K562 treated with DMSO at 1 percent for 24 hours (cell line): ENCODE results near the gene GLRA1. TPM values are rescaled to one million over a fixed set of nuclear protein-coding genes. Genes with fewer than 3 reads are reported as not detected.

Source experiments
- total RNA-seq: library from RNA; unstranded; fragments of 300-600 nt; gene quantifications from 2 replicates; pipeline ENCODE4 v1.2.3, GENCODE V29; 2022; ENCODE audit warnings: low read depth; ENCODE audit not compliant: insufficient read depth

GLRA1 gene
- not detected in 2 replicates for total RNA-seq

DNA sequence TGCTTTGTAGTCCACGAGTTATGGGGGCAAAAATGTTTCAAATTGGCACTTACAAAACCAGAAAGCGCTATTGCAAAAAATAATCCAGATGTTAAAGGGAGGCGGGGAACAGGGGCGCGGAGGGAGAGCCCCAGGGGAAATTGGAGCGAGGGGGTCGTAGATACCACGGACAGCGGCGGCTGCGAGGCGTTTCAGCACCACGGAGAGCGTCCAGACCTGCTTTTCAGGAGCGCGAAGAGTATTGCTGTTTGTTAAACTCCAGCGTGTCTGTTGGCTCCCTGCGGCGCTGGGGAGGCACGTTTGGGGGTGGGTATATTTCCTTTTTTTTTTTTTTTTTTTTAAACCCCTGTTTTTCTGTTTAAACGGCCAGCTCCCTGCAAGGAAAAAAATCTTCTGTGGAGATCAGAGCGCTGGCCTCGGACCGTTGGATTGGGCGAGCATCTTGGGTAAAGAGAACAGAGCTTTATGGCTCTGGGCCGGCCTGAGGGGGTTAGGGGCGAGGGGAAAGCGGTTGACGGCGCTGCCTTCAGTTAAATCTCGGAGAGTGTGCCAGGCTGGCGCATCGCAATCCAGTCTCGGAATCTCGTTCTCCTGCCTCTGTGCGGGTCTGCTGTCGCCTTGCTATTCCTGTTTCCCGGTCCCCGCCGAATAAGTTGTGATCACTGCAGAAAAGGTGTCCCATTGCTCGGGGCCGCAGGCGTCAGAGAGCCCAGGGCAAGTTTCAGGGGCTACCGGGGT lies at the start of gene GLRA1:
Gene GLRA1 (minus strand): TSS at position 288 of the 738 bp plus-strand sequence. CDS start 302 bp downstream, outside the sequence.

Other genes with a start within 250 kb of the GLRA1 start
- 16.0 and 16.8 TPM in 2 replicates for gene SPARC, start 237.9 kb downstream of the GLRA1 start, total RNA-seq
- 86.6 and 102 TPM in 2 replicates for gene ATOX1, start 166.2 kb downstream of the GLRA1 start, total RNA-seq
- 44.6 and 52.5 TPM in 2 replicates for gene G3BP1, start 152.9 kb downstream of the GLRA1 start, total RNA-seq